GM18907 (cell line): ENCODE measurements around the gene MYH8.

Experiments used
- ATAC-seq: cut with Tn5 transposase; IDR thresholded peaks from one replicate; pipeline ENCODE4 v1.9.1; 2021; ENCODE audit warnings: mild to moderate bottlenecking, moderate library complexity; ENCODE audit not compliant: unreplicated experiment

Gene MYH8

DNA sequence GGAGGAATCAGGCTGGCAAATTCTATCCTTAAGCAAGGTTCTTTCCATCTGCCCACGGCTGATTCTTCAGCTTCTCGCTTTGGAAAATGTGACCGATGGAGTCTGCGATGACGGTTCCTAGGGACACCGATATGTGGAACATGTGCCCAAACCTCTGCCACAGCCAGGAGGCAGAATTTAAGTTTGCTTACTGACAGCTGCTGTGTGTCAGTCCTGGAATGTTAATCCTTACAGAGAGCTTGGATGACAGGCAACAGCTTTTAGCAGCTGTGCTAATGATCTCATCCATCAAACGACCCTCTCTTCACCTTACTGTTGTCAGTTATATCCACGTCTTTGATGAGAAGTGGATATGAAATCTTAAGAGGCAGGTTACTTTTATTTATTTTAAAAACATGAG is 37.6 kb downstream of the MYH8 start:
- no peak for ATAC-seq

DNA sequence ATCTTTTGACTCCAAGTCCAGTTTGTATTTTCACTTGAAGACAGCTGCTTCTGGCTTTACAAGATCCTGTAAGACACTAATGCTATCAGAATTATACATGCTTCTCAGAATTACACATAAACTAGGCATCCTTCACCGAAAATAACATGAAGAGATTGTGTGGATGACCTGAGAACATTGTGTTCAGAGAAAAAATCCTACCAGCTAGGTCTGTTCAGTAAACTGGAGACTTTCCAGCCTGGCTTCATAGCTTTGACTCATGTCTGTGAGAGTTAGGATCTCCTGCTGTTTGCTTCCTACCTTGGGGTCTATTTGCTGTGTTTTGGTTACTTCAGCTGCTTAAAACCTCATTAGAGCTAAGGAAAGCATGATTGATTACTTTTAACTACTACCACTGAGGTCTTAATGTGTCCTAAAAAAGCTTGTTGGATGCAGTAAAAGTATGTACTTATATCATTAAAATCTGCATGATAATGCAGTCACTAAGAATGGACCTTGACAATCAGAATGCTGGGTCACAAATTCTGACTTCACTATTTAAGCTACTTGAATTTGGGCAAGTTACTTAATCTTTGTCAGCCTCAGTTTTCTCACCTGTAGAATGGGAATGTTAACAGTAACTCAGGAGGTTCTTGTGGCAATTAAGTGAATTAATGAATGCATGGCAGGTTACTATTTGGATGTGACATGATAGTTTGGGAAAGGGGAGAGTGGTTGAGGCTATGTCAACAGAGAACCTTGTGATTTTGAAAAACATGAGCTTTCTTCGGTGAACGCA is 40.9 kb downstream of the MYH8 start:
- ATAC-seq: no peak

DNA sequence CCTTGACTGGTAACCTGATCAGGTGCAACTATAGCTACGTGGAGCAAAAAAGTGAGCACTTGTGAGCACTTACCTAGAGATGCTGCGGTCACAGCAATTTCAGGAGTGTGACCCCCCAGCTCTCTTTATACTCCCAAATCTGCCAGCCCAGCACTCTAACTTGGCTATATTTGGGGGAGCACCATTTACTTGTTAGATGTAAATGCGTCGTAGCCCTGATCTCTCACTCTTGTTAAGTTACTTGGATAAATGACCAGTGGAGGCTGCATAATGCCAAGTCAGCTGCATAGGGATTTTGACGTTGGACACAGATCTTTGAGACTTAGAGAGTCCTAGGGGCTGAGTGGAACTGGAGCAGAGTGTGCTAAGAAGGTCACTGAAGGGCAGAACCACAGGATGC is 48.8 kb downstream of the MYH8 start, which contains the start of gene MYH13:
Gene MYH13, minus strand, starts transcription at position 101 of the 400 bp plus-strand sequence. CDS start 8,476 bp downstream, outside the sequence.
- no peak for ATAC-seq

DNA sequence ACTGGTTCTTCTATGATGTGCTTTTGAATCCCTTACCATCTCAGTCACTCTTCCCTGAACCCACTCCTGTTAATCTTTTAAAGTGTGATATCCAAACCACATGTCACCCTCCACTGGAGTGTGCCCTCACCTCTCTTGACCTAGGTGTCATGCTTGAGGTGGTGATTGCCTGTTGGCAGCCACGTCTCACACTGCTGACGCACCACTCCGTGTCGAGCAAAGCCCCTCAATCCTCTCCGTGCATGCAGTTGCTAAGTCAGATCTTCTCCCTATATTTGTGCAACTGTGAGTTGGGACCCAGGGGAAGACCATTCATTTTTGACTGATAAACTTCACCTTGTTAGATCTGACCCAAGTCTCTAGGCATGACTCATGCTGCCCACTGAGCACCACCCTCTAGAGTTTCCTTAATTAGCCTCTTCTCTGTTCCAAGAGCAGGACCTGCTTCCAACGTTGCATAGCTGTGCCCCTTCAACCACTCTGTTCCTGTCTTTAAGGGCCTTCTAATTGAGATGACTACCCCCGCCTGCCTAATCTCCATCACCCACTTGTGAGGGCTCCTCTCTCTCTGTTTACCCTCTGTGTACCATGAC is 51.6 kb downstream of the MYH8 start:
- no peak for ATAC-seq

DNA sequence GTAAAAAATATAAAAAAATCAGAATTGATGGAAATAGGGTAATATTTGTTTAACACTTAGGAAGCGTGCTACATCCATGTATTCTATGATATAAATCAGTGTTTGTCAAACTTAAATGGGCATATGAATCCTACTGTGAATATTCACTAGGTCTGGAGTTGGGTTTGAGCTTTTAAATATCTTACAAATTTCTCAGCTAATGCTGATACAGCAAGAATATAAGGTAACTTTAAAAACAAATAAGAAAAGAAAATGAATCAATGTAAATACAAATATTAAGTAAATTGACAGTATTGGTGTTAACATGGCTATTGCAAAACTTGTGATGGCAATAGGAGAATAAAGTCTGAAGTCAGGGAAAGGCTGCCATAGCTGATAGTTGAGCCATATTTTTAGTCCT is 52.5 kb downstream of the MYH8 start:
- ATAC-seq: no peak

DNA sequence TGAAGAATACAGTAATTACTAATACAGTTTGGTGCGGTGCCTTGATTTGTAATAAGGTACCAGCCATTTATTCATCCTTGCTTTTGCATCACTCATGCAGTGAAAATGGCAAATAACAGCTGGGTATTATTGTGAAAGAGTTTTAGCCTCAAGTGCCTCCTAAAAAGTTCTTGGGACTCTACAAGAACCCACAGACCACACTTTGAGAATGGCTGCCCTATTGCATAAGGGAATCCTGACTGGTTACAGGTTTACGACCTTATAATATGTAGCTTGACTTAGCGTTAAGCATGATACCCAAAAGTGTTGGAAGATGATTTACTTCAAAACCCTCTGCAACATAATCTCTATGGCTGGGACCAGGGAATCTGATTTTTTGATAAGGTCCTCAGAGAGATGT is 53.2 kb downstream of the MYH8 start:
- no peak for ATAC-seq

DNA sequence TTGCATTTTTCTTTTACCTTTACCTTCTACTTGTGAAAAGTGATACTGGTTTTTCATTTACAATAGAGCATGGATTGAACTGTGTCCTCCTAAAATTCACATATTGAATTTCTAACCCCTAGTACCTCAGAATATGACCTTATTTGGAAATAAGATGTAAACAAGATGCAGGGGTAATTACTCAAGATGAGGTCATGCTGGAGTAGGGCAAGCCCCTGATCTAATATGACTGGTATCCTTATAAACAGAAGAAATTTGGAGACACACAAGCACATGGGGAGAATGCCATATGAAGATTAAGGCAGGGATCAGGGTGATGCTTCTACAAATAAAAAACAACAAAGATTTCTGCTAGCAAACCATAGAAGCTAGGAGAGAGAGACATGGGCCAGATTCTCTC is 61.2 kb downstream of the MYH8 start:
- no peak for ATAC-seq

DNA sequence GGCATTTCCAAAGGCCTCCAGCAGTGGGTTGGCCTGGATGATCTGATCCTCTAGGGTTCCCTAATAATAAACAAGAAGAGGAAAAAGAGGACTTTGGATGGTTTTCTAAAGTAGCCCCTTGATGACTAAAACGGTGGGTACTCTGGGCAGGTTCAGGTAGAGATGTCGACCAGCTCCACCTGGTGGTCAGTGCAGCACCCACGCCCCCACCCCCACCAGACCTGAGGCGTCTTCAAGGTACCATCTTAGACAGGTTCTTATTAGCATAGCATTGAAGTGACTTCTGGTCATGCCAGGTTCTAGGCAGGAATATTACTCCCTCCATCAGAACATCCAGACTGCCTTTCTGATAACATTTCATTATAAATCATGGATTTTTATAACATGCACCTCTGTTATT is 64.0 kb downstream of the MYH8 start:
- no peak for ATAC-seq

DNA sequence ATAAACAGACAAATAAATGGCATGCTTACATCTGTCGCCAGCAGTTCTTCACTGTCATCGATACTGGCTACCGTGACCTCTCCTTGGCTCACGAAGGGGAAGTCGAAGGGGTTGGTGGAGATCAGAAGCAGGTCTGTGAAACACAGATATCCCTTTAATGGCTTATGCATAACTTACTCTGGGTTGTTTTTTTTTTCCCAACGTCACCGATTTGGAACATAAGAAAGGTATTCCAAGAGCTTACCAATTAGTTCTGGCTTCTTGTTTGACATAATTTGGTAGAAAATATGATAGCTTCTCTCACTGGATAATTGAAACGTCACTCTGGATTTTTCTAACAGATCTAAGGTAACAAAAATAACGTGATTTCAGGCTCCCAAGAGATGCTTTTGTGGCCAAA is 67.1 kb downstream of the MYH8 start:
- ATAC-seq: no peak

DNA sequence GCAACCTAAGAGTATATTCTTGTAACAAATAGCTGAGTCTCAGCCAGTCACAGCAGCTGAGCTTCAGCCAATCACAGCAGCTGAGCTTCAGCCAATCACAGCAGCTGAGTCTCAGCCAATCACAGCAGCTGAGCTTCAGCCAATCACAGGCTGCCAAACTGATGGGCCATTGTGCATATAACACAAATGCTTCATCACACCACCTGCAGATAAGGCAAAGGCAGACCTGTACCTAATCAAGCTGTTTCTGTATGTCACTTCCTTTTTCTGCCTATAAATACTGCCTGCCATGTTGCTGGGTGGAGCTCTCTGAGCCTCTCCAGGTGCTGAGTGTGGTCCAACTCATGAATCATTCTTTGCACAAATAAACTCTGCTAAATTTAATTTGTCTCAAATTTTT is 68.9 kb downstream of the MYH8 start:
- no peak for ATAC-seq

DNA sequence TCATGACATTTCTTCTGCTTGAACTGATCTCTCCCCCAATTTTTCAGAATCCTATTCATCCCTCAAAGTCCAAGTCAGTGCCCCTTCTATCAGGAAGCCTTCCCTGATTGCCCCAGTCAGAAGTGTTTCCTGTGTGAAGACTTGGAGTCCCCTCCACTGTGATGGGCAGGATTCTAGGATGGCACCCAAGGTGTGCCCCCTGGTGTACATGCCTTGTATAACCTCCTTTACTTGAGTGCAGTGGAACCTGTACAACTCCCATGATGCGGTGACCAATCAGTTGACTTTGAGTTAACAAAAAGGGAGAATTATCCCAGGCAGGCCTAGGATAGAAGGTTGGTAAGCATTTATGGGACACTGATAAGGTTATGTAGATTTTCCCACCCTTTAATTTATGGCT is 72.3 kb downstream of the MYH8 start:
- no peak for ATAC-seq

DNA sequence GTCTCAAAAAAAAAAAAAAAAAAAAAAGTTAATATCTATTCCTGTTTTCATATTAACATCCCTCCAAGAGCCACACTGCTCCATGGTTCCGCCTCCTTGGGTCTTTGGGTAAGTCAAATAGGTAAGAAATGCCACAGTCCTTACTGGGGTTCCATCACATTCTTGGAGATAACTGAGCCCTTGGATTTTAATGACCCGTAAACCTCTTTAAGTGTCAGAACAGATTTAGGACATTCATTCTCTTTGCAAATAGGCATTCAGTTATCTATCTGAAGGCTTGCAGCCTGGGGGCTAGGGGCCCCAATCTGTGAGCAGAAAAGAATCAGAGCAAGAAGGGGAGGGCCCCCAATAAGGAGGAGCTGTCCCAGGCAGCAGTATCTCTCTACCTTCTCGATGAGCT is 76.9 kb downstream of the MYH8 start:
- no peak for ATAC-seq
